ENCODE results near the gene TBC1D20.

The TBC1D20 gene

DNA sequence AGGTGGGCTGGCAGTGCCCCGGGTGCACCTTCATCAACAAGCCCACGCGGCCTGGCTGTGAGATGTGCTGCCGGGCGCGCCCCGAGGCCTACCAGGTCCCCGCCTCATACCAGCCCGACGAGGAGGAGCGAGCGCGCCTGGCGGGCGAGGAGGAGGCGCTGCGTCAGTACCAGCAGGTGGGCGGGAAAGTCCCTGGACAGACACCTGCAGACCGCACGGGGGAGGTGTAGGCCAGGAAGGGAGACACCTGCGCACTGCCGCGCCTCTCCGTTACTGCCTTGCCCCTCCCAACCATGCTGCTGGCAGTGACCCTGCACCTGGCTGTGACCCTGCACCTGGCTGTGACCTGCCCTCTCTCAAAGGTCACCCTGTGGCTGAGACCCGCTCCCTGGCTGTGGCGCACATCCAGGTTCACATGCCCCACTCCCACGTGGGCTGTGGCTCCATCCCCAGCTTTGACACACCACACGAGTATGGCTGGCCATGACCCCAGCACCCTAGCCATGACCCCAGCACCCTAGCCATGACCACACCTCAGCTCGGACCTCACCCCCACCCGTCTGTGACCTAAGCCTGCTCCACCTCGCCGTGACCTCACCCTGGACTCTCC, 42.7 kb downstream of the TBC1D20 start:
- no peak for DNase-seq (ENCODE audit: low read depth)

DNA sequence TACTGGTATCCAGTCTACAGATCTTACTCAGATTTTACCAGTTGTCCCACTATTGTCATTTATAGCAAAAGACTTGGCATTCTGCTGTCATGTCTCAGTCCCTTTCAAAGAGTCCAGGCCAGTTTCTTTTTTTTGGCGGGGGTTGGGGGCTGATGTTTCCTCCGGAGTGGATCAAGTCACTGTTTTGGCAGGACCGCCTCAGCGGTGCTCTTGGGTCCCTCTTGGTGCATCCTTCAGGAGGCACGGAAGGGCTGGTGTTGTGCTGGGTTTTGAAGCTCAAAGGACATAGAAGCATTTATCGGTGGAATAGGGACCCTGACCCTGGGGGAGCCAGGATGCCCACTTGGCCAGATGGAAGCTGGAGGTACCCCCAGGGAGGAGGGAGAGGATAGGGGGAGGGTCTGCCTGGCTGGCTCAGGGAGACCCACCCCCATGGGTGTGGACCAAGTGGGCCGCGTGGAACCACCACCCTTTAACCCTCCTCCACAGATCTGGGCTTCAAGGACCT, 43.4 kb downstream of the TBC1D20 start:
- DNase-seq (ENCODE audit: low read depth): no peak

DNA sequence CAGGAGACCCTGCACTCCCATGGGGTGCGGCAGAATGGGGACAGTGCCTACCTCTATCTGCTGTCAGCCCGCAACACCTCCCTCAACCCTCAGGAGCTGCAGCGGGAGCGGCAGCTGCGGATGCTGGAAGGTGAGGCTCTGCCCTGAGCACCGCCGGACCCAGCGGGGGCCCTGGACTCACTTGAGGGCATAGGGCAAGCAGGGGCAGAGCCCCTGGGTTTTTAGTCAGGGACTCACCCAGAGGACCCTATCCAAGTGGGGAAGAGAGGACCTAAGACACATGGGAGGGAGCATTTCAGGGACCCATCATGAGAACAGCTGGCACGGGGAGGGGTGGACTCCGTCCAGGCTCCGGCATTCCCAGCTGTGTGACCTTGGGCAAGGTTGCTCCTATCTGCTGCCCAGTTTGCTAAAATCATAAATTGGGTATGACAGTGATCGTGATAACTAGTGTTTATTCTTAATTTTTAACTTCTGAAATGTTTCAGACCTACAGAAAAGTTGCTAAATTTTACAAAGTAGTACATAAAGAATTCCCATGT, 44.5 kb downstream of the TBC1D20 start:
- DNase-seq (ENCODE audit: low read depth): no peak

DNA sequence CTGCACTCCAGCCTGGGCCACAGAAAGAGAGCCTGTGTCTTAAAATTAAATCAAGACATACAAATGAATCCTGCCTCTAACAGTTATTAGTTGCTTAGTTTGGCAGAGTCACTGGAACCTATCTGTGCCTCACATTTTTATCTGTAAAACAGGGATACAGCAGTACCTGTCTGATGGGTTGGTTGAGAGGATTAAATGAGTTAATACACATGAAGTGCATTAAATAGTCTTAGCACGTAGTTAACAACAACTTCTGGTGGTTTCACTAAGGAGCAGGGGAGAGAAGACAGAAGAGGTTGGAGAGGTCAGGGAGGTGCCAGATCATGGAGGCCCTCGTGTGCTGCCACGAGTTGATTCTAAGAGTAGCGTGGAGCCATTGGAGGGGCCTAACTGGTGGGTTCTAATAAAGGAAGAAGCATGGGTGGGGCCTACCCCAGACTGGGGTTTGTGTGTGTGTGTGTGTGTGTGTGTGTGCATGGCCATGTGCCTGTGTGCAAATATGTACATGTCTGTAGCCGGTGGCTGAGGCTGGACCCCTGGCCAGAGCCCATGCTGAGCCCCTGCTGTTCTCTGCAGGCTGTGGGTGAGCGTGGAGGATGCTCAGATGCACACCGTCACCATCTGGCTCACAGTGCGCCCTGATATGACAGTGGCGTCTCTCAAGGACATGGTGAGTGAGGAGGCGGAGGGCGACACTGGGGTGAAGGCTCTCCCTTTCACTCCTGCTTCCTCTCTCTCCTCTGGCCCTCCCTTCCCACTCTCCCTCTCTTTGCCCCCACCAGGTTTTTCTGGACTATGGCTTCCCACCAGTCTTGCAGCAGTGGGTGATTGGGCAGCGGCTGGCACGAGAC, 45.2 kb downstream of the TBC1D20 start:
- no peak for DNase-seq (ENCODE audit: low read depth)

DNA sequence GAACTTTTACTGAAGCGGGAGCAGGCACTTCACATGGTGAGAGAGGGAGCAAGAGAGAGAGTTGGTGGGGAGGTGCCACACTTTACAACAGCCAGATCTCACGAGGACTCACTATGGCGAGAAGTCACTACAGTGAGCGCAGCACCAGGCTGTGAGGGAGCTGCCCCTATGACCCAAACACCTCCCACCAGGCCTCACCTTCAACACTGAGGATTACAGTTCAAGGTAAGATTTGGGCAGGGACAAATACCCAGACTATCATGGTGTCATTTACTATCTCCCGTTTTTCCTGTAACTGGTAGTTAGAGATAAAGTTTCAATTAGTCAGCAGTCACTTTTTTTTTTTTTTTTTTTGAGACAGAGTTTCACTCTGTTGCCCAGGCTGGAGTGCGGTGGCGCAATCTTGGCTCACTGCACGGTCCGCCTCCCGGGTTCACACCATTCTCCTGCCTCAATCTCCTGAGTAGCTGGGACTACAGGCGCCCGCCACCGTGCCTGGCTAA, 46.5 kb downstream of the TBC1D20 start:
- DNase-seq (ENCODE audit: low read depth): no peak

DNA sequence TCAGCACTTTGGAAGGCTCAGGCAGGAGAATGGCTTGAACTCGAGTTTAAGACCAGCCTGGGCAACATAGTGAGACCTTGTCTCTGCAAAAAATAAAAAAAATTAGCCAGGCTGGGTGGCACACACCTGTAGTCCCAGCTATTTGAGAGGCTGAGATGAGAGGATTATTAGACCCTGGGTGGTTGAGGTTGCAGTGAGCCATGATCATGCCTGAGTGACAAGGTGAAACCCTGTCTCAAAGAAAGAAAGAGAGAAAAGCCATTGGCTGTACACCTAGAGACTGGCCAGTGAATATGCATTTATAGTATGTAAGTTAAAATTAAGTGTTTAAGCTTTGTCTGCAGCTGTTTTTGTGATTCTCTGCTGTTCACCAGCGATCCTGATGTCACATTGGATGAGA, 48.2 kb downstream of the TBC1D20 start:
- no peak for DNase-seq (ENCODE audit: low read depth)

DNA sequence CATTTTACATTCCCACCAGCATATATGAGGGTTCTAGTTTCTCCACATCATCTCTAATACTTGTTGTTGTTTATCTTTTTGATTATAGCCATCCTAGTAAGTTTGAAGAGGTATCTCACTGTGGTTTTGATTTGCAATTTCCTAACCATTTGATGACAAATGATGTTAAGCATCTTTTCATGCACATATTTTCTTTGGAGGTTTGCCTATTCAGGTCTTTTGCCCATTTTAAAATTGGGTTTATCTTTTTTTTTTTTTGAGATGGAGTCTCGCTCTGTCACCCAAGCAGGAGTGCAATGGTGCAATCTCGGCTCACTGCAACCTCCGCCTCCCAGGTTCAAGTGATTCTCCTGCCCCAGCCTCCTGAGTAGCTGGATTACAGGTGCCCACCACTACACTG, 50.3 kb downstream of the TBC1D20 start:
- no peak for DNase-seq (ENCODE audit: low read depth)

DNA sequence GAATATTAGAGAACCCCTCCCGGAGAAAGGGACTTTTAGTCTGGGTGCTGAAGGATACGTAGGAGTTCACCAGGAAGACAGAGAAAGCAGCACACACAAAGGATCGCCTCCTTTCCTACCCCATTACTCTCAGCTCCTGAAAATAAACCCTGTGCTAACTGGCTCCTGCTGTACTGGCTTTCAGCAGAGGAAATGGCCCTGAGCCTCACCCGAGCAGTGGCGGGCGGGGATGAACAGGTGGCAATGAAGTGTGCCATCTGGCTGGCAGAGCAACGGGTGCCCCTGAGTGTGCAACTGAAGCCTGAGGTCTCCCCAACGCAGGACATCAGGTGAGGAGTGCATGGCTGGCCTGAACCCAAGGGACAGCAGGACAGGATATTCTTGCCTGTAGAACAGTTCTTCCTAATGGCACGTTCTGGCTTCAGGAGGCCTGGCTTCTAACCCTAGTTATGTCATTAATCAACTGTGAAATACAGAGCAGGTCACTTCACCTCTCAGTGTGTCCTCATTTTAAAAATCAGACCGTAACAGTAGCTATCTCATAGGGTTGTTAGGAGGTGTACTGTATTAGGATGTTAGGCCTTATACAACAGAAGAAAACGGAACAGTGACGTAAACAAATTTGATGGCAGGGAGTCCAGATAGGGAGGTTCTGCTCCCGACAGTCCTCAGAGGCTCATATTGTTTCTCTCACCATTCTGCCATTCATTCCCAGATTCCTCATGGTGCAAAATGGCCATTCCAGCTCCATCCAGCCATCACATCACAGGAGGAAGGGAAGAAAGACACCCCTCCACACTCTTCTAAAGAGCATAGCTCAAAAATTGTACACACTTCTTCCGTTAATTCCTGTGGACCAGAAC, 52.4 kb downstream of the TBC1D20 start:
- DNase-seq (ENCODE audit: low read depth): no peak

DNA sequence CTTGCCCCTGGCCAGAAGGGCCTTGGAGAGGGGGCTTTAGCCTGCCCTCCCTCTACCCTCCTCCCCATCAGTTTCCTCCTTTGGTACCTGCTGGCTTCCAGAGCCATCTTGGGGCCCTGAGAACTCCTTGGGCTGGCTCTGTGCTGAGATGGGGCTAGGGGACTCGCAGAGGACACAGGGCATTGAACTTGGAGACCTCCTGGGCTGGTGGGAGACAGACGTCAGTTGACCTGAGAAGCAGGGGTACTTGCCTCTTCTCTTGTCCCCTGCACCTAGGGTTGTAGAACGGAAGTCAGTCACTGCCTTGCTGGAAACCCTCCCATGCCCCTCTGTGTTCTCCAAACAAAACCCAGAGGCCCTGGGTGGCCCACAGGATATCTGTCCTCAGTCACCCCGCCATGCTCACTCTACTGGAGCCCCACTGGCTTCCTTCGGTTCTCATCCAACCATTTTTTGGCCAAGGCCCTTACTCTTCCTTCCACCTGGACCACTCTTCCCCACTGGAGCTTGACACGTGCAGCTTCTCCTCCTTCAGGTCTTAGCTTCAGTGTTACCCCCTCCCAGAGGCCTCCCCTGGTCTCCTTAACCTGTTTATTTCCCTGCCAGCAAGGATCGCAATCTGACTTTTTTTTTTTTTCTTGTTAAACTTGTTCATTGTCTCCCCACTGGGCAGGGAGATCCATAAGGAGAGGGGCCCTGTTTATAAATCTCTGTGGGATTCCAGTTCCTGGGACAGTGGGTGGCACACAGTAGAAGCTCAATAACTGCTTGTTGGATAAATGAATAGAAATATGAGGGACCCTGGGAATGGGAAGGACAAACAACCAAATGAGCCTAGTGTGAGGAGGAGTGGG, 53.3 kb downstream of the TBC1D20 start:
- DNase-seq (ENCODE audit: low read depth): no peak

DNA sequence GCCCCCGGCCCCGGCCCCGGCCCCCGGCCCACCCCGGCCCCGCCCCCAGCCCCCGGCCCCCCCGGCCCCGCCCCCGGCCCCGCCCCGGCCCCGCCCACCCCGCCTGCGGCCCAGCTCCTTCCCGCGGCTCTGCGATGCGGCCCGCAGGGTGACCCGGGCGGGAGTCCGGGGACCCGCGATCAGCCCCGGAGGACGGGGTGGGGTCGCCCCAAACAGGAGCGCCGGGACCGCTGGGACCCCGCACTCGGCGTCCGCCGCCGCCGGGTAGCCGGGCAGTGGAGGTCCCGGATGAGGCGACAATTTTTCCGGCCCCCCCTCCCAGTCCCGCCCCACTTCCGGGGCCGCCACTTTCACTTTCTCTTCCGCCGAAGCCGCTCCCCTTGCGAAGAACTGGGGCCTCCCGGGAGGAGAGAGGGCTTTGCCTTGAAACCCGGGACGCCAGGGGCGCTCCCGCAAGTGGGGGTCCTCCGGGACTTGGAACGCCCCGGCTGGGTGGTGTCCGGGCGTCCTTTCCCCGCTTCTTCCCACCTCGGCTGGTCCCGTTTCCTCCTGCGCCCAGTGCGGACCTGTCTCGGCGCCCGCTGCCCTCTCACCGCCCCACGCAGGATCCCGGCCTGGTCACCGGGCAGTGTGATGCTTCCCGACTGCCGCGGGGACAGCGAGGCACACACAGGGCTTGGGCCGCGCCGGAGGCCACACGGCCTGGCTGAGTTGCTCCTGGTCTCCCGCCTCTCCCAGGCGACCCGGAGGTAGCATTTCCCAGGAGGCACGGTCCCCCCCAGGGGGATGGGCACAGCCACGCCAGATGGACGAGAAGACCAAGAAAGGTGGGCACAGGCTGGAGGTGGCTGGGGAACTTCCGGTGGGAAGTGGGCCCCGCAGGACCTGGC, 54.1 kb downstream of the TBC1D20 start, which contains the start of gene RBCK1:
Gene RBCK1, plus strand, starts transcription at position 347 of the 890 bp plus-strand sequence. Its CDS starts 459 bp downstream, at position 806.
- DNase-seq (ENCODE audit: low read depth): no peak

DNA sequence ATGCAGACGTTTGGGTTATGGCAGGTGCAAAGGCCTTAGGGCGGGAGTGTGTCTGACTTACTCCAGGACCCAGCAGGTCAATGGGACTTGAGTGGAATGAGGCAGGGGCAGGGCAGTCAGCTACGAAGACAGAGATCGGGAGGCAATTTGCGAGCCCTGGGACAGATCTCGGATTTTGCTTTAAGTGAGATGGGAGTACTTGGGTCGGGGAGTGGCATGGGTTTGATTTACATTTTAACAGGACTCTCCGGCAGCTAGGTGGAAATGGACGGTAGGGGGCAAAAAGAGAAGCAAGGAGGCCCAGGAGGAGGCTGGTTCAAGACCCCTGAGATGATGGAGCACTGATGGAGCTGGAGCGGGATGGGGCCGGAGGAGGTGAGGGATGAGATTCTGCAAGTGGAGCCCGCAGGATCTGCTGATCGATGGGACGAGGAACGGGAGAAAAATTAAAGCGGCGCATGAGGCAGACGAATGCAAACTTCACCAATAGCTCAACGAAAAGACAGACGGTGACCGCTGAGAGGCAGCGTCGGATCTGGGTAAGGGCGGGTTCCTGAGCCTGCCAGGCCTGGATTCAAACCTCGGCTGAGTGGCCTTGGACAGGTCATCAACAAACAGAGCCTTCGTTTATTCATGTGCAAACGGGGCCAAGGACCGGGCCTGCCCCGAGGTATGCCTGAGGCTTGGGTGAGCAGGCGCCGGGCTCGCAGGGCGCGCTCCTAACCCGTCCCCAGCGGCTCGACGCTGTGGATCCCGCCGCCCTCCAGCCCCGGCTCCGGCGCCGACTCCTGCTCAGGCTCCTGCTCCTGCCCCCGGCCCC, 55.0 kb downstream of the TBC1D20 start:
- DNase-seq (ENCODE audit: low read depth): no peak

DNA sequence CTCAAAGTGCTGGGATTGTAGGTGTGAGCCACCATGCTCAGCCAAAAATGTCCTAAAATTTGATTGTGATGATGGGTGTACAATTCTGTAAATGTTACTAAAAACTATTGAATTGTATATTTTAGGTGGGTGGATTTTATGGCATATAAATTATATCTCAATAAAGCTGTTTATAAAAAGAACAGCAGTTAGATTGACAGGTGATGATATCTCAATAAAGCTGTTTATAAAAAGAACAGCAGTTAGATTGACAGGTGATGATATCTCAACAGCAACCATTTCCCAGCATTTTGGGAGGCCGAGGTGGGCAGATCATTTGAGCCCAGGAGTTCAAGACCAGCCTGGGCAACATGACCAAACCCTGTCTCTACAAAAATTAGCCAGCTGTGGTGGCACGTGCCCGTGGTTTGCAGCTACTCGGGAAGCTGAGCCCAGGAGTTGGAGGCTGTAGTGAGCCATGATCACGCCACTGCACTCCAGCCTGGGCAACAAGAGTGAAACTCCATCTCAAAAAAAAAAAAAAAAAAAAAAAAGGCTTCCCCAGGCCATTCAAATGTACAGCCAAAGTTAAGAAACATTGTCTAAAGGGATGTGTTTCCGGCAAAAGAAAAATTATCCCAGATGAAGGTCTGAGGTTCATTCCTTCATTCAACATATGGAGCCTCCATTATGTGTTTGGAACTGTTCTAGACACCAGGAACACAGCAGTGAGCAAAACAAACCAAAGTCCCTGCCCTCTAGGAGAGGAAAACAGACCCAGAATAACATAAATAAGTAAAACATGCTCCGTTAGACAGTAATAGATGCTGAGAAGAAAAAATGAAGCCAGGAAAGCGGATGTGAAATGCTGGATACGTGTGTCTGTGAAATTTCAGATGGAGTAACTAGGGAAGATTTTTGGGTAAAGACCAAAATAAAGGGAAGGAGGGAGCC, 55.9 kb downstream of the TBC1D20 start:
- no peak for DNase-seq (ENCODE audit: low read depth)

DNA sequence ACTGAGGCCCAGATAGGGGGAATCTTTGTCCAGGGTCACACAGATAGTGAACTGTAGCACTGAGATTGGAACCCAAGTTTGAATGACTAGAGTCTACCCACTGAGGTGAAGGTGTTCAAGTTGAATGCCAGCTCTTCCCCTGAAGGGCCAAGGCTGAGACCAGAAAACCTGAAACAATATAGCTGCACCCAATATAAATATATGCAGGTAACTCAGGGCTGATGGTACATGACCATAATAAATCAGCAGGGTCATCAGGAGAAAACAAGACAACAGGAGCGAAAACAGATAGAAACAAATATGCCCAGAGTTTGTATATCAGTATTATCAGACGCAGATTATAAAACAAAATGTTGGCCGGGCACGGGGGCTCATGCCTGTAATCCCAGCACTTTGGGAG, 58.2 kb downstream of the TBC1D20 start:
- no peak for DNase-seq (ENCODE audit: low read depth)

DNA sequence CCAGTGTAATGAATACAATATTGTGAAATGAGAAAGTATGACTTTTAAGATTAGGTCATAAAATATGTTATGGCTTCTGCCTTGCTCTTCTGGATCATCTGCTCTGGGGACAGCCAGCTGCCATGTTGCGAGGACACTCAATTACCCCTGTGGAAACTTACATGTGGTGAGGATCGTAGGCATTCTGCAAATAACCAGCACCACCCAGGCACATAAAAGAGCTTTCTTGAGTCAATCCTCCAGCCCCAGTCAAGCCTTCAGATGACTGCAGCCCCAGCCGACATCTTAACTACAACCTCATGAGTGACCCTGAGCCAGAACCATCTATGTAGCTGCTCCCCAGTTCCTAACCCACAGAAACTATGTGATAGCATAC, 58.8 kb downstream of the TBC1D20 start:
- DNase-seq (ENCODE audit: low read depth): no peak

DNA sequence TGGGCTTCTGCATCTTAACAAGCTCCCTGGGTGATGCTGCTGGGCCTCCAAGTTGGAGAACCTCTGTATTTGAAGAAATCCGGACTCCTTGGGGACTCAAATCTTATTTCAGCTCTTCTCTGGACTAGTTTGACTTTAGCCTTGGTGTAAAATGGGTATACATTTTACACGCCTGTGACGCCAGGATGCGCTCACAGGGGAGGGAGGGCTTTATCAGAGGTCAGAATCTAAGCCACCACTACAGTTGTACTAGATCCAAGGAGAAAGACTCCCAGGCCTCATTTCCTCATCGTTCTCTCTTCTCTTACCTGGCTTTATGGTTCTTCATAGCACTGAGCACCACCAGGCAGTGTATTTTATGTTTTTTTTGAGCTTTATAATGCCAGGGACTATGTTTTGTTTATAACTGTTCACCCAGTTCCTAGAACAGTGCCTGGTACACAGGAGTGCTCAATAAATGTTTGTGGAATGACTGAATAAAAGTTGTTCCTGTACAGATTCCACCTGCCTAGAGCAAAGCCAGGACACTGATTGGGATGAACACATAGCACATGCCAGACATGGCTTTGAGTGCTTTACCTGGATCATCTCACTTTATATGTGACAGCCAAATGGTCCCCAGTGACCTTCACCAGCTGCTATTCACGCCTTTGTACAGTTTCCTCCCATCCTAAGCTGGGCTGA, 59.3 kb downstream of the TBC1D20 start:
- DNase-seq (ENCODE audit: low read depth): no peak

DNA sequence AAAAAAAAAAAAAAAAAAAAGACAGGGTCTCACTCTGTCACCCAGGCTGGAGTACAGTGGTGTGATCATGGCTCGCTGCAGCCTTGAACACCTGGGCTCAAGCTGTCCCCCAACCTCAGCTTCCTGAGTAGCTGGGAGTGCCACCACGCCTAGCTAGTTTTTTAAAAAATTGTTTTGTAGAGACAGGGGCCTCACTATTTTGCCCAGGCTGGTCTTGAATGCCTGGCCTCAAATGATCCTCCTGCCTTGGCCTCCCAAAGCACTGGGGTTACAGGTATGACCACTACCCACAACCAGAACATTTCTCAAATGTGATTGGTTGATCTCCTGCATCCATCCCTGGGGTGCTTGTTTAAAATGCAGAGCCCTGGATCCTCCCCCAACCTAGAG, 59.8 kb downstream of the TBC1D20 start:
- DNase-seq (ENCODE audit: low read depth): no peak
